HG03571 (cell line): ENCODE measurements around the gene COL16A1.
"Not testable (repeated sequence)": the region's sequence is repeated elsewhere in the genome, so short reads cannot be mapped to it uniquely, and the experiment has no call there.

Experiments
- ATAC-seq: cut with Tn5 transposase; IDR thresholded peaks from one replicate; pipeline ENCODE4 v1.9.1; 2021; ENCODE audit not compliant: unreplicated experiment

The COL16A1 gene

GRCh38 chr1:31707711-31708110, 3.9 kb upstream of the COL16A1 start:
- ATAC-seq: no peak

- ATAC-seq: not testable (repeated sequence)
Measured at GRCh38 chr1:31707059-31707600, 3.3 kb upstream of the COL16A1 start.

DNA sequence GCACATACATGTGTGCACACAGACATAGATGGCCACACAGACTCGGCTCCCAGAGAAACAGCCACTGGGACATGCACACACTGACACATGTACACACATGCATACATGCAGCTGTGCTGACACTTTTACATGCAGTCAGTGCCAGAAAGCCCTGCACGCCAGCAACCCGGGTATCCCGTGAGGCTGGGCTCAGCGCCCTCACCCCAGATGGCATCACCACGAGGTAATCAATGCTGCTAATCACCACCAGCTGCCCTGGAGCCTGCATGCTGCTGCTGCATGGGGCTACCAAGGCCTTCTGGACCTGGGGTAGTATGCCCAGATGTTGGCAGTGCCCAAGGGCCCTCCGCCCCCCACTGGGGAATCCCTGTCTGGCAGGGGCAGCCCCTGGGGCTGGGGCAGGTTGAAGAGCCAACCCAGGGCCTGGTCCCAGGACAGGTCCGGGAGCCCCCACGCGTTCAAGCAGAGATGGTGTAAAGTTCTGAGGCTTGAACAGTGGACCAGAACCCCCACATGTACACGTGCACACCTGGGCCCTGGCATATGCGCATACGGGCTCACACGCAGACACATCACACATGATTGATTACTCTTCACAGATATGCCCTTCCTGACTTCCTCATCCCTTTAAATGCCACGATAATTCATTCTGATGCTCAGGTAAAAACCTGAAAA, 2.7 kb upstream of the COL16A1 start:
- no peak for ATAC-seq

DNA sequence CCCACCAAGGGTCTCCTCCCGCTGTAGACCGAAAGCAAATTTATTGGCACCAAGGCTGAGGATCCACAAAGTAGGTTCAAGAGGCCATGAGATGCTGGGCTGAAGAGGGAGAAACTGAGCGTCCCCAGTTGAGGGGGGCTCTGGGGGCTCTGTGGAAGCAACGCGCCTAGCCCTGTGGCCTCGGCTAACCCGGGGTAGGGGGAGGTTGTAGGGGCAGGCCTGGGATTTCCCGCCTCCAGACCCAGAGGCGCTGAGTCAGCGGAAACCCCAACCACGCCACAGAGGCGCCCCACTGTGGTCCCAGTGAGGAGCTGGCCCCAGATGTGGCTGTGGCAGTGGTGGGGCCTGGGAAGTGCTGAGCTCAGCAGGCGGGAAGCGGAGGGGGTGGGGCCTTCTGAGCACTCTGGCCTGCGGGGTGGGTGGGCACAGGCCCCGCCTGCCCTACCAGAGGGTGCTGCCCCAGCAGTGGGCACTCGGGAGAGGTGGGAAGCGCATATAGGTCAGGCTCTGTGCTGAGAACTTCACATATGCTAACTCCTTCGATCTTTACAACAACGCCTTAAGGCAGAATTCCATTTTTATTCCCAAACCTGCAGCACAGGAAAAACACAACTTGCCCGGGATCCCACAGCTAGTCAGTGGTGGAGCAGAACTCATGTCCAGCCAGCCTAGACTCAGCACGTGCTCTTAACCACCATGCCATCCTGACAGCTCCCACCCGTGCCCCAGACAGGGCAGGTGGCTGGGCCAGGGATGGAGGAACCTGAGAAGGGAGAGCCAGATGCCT, 1.5 kb upstream of the COL16A1 start:
- no peak for ATAC-seq

DNA sequence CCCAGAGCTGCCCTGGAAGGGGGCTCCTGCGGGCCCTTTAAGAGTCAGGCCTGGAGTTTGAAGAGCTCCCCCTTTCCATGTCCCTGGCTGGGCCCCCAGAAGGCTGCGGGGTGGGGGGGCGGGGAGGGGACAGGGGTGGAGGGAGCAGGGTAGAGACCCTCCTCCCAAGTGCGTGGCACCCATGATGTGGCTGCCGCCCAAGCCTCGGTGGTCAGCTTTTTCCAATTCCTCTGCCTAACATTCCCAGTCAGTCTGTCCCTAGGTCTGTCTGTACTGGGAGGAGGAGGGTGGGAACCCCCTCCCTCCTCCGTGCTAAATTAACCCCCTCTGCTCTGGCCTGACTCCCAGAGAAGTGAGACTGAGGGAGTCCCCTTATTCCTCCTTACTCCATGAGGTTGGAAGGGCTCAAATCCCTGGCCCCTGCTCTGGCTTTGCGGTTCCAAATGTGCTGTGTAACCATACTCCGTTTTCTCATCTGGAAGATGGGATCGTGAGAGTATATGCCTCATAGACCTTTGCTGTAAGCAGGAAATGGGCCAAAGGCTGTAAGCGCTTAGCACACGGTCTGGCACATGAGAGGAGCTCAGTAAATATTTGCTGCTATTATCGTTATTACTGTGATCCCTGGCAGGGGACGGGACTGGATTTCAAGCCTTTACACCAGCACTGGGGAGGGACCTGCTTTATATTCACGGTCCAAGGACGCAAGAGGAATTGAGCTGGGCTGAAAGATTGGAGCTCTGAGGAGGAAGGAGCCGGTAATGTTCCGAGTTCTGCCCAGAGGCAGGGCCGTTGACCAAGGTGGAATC, 658 bp upstream of the COL16A1 start:
- ATAC-seq: no peak

DNA sequence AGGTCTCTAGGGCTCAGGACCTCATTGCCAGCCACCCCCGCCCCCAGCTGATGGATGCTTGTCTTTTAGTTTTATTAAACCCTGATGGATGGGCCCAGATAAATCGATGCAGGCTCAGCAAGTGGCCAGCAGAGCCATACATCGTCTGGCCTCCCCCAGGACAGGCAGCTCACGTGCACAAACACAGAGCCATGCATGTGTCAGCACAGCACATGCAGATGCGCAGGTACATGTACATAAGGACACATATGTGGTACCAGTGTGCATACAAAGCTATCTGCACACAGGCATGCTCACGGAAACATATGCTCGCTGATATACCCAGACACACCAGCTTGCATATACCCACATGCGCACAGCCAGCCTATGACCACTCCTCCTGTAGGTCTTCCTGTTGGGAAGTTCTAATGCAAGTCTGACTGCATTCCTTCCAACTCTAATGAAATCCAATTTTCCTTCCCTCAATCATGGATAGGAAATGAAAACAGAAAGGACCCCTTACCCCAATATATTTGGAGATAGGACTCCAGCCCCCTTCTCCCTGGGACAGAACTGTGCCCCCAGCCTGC, 897 bp downstream of the COL16A1 start:
- ATAC-seq: no peak

DNA sequence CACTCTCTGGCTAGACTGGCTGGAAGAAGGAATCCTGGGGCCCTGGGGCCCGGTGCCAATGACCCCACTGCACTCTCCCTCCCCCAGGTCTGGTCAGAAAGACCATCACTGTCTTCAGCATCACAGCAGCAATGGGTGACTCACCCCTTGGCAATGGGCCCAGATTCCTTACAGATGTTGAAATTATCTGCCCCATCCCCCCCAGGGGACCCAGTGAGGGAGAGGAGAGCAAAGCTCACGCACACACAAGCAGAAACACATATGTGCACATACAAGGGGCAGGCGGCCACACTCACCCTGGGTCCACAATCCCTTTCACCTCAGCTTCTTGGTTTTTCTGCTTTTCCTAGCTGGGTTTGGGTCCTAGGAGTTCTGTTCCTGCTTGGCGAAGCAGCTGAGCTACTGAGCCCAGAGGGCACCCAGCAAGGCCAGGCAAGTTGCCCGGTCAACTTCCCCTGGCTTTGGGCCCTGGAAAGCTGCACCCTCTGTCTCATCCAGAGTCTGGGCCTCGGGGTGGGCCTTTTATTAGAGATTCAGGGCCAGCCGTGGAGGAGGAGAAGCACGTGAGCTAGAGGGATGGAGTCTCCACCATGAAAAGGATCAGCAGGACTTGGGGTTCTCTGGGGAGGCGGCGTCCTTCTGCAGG, 2.6 kb downstream of the COL16A1 start:
- ATAC-seq: no peak

DNA sequence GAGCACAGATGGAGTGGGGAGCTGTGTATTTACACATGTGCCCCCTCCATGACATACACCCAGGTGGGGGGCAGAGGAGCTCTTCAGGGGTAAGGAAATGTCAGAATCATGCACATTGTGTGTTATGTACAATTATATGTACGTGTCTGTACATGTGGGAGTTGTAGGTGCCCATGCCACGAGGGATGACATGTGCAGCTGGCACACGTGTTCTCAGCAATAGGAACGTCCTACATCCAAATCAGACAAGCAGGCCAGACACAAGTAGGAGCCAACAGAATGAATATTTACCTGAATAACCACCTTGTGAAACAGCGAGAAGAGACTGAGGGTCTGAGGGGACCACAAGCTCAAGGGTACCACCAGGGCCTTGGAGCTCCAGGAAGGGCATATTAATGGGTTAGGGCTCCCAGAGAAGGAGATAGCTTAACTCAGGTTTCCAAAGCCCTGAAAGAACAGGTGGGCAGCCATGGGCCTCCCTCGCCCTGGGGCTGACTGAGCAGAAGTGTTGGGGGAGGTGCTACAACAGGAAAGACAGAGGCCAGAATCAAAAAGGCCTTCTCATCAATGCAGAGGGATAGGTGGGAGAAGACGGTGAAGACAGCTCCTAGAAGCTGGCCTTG, 3.2 kb downstream of the COL16A1 start:
- ATAC-seq: no peak

DNA sequence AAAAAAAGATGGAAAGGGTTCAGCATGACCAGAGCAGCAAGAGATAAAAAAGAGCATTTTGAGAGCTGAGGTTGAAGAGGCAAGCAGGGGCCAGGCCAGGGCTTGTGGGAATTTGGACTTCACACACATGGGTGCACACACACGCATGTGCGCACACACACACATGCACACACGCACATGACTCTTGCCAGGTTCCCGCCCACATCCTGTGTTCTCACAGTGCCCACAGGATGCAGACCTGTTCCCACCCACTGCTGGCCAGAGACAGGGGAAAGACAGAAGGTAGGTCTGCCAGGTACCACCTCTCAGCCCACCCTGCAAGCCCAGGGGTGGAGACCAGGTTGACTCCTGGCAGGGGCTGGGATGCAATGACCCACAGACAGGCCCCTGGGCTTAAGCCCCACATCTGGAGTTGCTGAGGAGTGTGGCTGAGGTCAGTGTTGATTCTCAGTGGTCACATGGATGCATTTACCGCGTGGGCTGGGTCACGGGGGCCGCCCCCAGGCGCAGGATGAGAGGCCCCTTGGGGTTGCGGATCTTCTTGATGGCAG, 4.4 kb downstream of the COL16A1 start:
- ATAC-seq: no peak

DNA sequence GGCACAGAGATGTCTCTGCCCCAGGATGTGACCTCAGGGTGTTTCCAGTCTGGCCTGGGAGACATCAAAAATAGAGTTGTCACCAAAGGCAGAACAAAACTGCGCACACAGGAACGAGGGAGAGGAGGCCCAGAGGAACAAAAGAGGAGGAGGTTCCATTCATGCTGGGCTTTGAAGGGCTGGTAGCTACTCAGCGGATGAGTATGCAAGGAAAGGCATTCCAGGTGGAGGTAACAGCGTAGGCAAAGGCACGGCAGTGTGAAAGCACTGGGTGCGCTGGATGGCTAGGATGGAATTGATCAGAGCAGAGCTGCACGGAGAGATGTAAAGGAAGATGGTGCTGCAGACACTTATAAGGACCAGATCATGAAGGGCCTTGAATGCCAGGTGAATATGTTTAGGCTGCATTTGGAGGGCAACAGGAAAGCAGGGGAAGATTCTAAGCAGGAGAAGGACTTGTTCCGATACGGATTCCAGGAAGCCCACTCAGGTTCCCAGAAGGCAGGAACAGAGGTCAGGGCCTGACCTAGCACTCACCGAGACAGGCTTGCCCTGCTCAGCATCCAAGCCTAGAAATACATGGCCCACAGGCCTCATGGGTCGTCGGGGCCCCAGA, 6.3 kb downstream of the COL16A1 start:
- ATAC-seq: no peak

- no peak for ATAC-seq
Measured at GRCh38 chr1:31696242-31696641, 7.6 kb downstream of the COL16A1 start.

GRCh38 chr1:31695327-31695726, 8.5 kb downstream of the COL16A1 start:
- no peak for ATAC-seq

- ATAC-seq: no peak
Measured at GRCh38 chr1:31694964-31695313, 8.9 kb downstream of the COL16A1 start.

DNA sequence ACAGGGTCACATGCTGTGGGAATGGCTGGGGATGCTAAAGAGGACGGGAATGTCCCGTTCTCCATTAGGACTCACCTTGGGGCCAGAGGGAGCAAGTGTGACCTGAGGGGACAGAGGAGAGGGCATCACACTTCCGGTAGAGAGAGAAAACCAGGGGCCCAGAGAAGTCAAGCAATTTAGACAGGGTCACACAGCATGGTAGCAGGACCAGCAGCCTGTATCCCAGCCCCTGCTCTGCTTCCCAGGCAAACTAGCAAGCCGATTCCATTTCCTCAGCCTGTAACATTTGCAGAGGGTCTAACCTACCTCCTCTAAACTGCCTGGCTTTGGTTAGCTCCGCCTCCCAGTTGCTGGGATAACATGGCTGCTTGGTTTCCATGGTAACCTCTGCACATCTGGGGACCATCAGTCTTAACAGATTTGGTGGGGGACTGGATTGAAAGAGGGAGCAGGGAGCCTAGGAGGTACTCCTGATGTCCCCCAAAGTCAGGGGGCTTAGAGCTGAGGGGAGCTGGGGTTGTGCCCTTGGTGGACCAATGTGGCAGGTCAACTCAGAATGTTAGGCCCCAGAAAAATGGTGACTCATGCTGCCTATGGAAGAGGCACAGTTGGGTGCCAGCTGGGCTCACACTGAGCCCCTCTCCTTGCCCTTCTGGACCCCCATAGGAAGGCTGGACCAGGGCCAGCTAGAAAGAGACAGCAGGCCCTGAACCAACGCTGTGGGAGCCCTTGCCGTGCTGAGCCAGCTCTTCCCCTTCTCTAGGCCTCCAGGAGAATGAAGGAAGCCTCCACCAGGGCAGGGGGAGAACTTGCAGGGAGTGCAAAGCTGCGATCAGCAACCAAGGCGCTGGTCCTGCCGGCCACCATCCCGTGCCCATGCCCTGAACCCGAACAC, 9.5 kb downstream of the COL16A1 start:
- ATAC-seq: no peak

DNA sequence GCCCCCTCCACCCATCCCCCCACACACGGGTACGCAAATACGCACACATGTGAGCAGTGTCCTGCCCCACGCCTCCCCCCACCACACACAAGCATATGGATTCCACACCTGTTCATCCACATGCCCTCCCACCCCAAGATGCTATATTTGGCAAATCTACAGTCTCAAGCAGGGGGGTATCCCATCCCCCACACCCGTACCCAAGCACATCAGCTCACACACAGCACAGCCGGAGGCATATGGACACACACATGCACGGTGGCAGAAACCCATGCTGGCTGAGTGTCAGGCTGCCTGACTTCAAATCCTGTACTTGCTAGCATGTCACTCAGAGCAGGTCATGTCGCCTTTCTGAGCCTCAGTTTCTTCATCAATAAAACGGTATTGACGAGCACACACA, 10.6 kb downstream of the COL16A1 start:
- ATAC-seq: no peak

- no peak for ATAC-seq
Measured at GRCh38 chr1:31691951-31692350, 11.9 kb downstream of the COL16A1 start.

DNA sequence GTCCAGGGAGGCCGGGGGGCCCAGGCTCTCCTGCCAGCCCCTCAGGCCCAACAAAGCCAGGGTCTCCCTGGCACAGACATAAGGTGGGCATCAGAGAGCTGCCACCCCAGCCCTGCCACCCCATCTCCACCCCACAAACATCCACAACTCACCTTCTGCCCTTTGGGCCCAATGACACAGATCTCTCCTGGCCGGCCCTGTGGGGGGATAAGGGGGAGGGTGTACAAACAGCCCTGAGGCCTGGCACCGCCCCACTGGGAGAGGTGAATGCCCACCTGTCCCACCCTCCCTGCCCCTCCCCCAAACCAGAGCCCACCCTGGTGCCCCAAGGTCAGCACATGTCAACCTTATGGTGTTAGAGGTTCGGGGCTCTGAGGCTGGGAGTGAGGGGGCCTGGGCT, 12.4 kb downstream of the COL16A1 start:
- ATAC-seq: no peak

DNA sequence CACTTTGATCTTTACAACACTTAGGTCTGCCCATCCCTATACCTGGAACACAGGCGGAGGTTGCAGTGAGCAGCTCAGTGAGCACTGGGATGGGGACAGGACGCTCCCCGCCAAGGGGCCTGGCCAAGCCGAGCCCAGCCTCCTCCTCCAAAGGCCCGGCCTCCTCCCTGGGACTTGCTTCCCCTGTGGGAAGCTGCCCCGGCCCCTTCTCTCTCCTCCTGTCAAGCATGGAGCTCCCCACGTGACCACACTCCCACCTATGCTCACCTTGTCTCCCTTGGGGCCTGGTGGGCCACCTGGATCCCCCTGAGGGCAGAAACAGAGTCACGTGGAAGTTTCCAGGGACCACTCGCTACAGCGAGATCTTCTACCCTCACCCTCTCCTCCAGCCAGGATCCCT, 12.9 kb downstream of the COL16A1 start:
- ATAC-seq: no peak

GRCh38 chr1:31689854-31690253, 14.0 kb downstream of the COL16A1 start:
- ATAC-seq: no peak
